Measurements from ENCODE around the gene CALHM4.
"Not testable (repeated sequence)": the region's sequence is repeated elsewhere in the genome, so short reads cannot be mapped to it uniquely, and the experiment has no call there.

Gene CALHM4

DNA sequence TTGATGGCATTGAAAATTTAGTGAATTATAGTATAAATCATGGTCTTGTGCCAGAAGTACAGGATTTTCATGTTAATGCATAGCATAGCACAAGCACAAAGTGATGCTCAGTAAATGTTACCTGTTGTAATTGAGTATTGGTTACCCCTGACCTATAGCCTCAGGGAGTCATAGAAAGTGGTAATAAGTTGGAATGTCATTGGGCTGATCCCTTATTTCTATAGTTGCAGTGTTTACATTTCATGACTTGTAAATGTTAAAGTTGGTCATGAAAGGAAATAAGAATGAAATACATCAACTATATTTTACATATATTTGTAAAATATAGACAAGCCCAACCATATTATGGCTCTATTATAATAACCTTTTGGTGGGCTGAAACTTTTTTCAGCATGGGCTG is 24.8 kb downstream of the CALHM4 start:
- no peak for DNase-seq

DNA sequence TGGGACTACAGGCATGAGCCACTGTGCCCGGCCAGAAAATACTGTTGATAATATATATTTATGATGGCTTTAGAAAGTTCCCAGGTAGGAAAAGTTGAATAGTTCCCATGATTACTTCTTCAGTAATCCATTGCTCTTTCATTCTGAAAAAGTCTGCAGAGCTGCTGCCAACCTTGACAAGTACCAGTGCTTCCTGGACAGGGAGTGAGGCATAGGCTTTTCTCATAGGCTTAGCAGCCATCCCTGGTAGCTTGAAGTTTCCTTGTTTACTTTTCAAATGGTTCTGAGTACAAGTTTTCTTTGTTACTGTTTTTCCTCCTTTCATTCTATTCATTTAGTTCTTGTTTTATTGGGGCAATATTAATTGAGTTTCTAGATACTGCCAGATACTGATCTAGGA is 25.6 kb downstream of the CALHM4 start:
- no peak for DNase-seq

DNA sequence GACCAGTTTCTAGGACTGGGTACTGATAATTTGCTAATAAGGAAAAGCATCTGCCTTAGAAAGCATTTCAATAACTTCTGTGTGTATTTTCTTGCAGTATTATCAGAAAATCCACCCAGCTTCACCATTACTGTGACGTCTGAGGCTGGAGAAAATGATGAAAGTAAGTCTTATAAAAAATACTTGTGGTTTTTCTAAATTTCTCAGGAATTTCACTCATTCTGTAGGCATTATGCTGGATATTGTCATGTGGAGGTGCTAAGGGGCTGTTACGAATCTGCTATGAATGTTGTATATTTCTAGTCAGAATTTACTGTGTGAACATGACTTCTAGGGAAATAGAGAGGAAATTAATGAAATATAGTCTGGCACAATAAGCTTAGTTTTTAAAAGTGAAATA is 26.6 kb downstream of the CALHM4 start:
- no peak for DNase-seq

DNA sequence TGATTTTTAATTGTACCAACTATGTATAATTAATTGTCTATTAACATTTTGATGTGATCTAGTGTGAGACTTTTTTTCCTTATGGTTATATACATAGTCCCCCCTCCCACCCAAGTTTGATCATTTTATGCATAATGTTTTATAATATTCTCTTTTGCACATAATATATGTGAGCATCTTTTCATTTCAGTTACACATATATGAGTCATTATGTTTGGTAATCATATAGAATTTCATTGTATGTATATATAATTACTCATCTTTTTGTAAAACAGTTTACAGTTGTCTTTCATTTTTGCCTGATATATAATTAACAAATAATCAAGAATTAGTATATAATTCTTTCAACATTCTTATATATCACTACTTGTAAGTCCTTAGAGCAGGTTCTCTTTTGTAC is 32.7 kb downstream of the CALHM4 start:
- DNase-seq, result no peak

DNA sequence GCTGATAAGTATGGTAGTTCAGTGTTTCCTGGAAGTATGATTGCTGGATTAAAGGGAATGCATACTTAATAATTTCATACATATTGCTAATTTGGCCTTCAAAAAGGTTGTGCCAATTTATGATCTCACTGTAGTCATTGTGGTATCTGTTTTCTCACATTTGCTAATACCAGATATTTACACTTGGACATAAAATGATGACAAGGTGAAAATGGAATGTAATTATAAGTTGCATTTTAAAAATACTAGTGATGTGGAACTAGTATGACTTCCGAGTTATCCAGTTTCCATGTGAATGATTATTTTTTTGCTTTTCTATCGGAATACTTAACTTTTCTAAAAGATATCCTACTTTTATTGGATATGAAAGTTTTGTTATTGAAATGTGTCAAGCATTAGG is 33.2 kb downstream of the CALHM4 start:
- no peak for DNase-seq

DNA sequence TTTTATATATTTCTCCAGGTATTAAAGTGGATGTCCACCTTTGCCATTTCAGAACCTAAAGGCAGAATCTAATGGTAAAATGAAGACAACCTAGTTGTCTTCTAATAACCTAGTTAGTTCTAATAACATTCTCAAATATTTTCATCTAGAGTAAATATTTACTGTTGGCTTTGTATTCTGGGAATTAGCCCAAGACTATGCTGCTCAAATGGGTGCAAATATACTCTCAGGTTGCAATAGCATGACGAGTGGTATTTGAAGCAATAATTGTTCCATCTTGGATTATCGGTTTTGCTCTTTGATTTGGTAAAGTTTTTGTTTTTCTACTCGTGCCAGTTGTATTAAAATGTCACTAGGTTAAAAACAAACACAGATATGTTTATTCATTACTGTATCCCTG is 41.7 kb downstream of the CALHM4 start:
- no peak for DNase-seq

DNA sequence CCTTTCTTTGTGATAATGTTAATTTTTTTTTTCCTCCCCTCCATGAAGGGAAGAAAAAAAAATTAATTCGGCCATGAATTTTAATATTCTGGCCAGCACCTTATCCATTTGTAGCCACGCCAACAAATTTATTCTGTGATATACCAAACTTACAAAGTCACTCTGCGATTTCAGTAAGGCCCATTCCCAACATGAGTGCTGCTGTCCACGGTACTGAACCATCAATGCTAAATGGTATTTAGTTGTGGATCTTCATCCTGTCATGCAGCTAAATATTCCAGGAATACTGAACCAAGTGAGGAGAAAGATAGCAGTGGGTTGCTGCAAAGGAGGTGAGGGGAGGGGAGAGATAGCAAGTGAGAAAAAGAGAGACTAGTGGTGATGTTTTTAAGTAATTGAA is 43.3 kb downstream of the CALHM4 start:
- no peak for DNase-seq

DNA sequence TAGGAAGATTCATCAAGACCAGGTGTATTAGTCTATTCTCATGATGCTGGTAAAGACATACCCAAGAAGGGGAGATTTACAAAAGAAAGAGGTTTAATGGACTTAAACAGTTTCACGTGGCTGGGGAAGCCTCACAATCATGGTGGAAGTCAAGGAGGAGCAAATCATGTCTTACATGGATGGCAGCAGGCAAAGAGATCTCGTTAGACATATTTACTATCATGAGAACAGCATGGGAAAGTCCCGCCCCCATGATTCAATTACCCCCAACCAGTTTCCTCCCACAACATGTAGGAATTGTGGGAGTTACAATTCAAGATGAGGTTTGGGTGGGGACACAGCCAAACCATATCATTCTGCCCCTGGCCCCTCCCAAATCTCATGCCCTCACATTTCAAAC is 50.4 kb downstream of the CALHM4 start:
- DNase-seq, result not testable (repeated sequence)

DNA sequence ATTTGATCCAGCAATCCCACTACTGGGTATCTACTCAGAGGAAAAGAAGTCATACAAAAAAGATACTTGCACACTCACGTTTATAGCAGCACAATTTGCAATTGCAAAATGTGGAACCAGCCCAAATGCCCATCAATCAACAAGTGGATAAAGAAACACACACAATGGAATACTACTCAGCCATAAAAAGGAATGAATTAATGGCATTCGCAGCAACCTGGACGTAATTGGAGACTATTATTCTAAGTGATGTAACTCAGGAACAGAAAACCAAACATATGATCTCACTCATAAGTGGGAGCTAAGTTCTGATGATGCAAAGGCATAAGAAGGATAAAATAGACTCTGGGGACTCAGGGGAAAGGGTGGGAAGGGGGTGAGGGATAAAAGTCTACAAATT is 51.3 kb downstream of the CALHM4 start:
- not testable (repeated sequence) for DNase-seq

DNA sequence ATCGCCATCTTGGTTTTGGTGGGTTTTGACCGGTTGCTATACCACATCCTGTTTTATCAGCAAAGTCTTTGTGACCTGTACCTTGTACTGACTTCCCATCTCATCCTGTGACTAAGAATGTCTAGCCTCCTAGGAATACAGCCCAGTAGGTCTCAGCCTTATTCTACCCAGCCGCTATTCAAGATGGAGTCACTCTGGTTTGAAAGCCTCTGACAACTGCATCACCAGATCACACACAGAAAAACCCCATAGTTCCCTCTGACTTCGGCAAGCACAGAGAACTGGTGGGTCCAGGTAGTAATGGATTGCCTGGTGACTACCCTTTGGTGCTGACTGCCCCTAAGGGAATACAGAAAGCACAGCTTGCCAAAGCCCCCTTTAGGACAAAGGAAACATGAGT is 52.4 kb downstream of the CALHM4 start:
- DNase-seq, result no peak

Data from NCI-H1417 (cell line).